H9 (cell line): Measurements from ENCODE around the gene CNDP1. TPM values are rescaled to one million over a fixed set of nuclear protein-coding genes. Genes with fewer than 3 reads are reported as not detected.

Source experiments
- DNase-seq: peaks from one replicate; pipeline ENCODE4 v3.0.0-alpha.2; 2017
- H2AFZ ChIP-seq: one replicate; pipeline ENCODE4 v1.6.1; 2013; ENCODE audit warnings: mild to moderate bottlenecking, low read length, control low read depth, moderate library complexity
- H2AK5ac ChIP-seq: 2 replicates; pipeline ENCODE4 v1.6.1; 2013; ENCODE audit warnings: low read length, control low read depth, mixed read lengths; ENCODE audit not compliant: insufficient read length
- H2BK120ac ChIP-seq: one replicate; pipeline ENCODE4 v1.6.1; 2013; ENCODE audit warnings: low read depth, mild to moderate bottlenecking, low read length, control low read depth, inconsistent platforms; ENCODE audit not compliant: poor library complexity, severe bottlenecking
- H2BK12ac ChIP-seq: 2 replicates; pipeline ENCODE4 v1.6.1; 2013; ENCODE audit warnings: low read length, control low read depth, mixed read lengths, low read depth; ENCODE audit not compliant: insufficient read length
- H2BK15ac ChIP-seq: 2 replicates; pipeline ENCODE4 v1.6.1; 2013; ENCODE audit warnings: low read depth, low read length, control low read depth
- H2BK20ac ChIP-seq: one replicate; pipeline ENCODE4 v1.6.1; 2013; ENCODE audit warnings: low read depth, mild to moderate bottlenecking, low read length, control low read depth, inconsistent platforms; ENCODE audit not compliant: poor library complexity, severe bottlenecking
- H2BK5ac ChIP-seq: 2 replicates; pipeline ENCODE4 v1.6.1; 2013; ENCODE audit warnings: low read length, control low read depth, mixed read lengths; ENCODE audit not compliant: insufficient read length
- H3K14ac ChIP-seq: 2 replicates; pipeline ENCODE4 v1.6.1; 2013; ENCODE audit warnings: low read length, control low read depth; ENCODE audit not compliant: insufficient read depth
- H3K18ac ChIP-seq: 2 replicates; pipeline ENCODE4 v1.6.1; 2013; ENCODE audit warnings: low read depth, mild to moderate bottlenecking, mixed read lengths, low read length, control low read depth; ENCODE audit not compliant: insufficient read length
- H3K23ac ChIP-seq: 2 replicates; pipeline ENCODE4 v1.6.1; 2013; ENCODE audit warnings: low read length, control low read depth, mixed read lengths, low read depth; ENCODE audit not compliant: insufficient read length
- H3K23me2 ChIP-seq: 2 replicates; pipeline ENCODE4 v1.6.1; 2013; ENCODE audit warnings: low read depth, mild to moderate bottlenecking, mixed read lengths, low read length, control low read depth; ENCODE audit not compliant: insufficient read length, poor library complexity, severe bottlenecking
- H3K27ac ChIP-seq: 2 replicates; pipeline ENCODE4 v1.5.1; 2013; ENCODE audit warnings: low read length, control low read depth, mixed read lengths, low read depth; ENCODE audit not compliant: insufficient read length
- H3K27me3 ChIP-seq: 2 replicates; pipeline ENCODE4 v1.6.1; 2013; ENCODE audit warnings: low read length, control low read depth, inconsistent platforms; ENCODE audit not compliant: insufficient read depth
- H3K4ac ChIP-seq: 2 replicates; pipeline ENCODE4 v1.6.1; 2013; ENCODE audit warnings: low read depth, mild to moderate bottlenecking, control low read depth, inconsistent platforms, low read length, moderate library complexity
- H3K4me1 ChIP-seq: 2 replicates; pipeline ENCODE4 v1.6.1; 2013; ENCODE audit warnings: low read length, control low read depth, inconsistent platforms; ENCODE audit not compliant: insufficient read depth
- H3K4me2 ChIP-seq: 2 replicates; pipeline ENCODE4 v1.6.1; 2013; ENCODE audit warnings: low read length, control low read depth, mixed read lengths; ENCODE audit not compliant: insufficient read length, insufficient read depth
- H3K56ac ChIP-seq: 2 replicates; pipeline ENCODE4 v1.6.1; 2013; ENCODE audit warnings: low read depth, mild to moderate bottlenecking, mixed read lengths, low read length, control low read depth; ENCODE audit not compliant: insufficient read length
- H3K79me1 ChIP-seq: 2 replicates; pipeline ENCODE4 v1.6.1; 2013; ENCODE audit warnings: low read depth, mild to moderate bottlenecking, moderate library complexity, low read length, control low read depth, inconsistent platforms; ENCODE audit not compliant: insufficient read depth, poor library complexity, severe bottlenecking
- H3K79me2 ChIP-seq: 2 replicates; pipeline ENCODE4 v1.6.1; 2013; ENCODE audit warnings: low read length, control low read depth, inconsistent platforms; ENCODE audit not compliant: insufficient read depth
- H3K9ac ChIP-seq: 2 replicates; pipeline ENCODE4 v1.6.1; 2013; ENCODE audit warnings: low read length, control low read depth, mixed read lengths; ENCODE audit not compliant: insufficient read length; ENCODE audit errors: extremely low read depth
- H3K9me3 ChIP-seq: one replicate; pipeline ENCODE4 v1.6.1; 2013; ENCODE audit warnings: low read depth, low read length, inconsistent platforms; ENCODE audit not compliant: control insufficient read depth
- H3T11ph ChIP-seq: one replicate; pipeline ENCODE4 v1.6.1; 2013; ENCODE audit warnings: mild to moderate bottlenecking, low read length, control low read depth, inconsistent platforms
- H4K20me1 ChIP-seq: one replicate; pipeline ENCODE4 v1.6.1; 2013; ENCODE audit not compliant: control insufficient read depth, insufficient read length, insufficient read depth
- H4K5ac ChIP-seq: 2 replicates; pipeline ENCODE4 v1.6.1; 2013; ENCODE audit warnings: low read depth, mild to moderate bottlenecking, mixed read lengths, low read length, control low read depth; ENCODE audit not compliant: insufficient read length
- H4K8ac ChIP-seq: replicated peaks from 2 replicates; pipeline ENCODE4 v1.6.1; 2013; ENCODE audit warnings: low read length, control low read depth, mixed read lengths, low read depth; ENCODE audit not compliant: insufficient read length
- H4K91ac ChIP-seq: 2 replicates; pipeline ENCODE4 v1.6.1; 2013; ENCODE audit warnings: low read depth, mild to moderate bottlenecking, moderate library complexity, mixed read lengths, low read length, control low read depth; ENCODE audit not compliant: insufficient read length
- H3K27ac Mint-ChIP-seq, 3 experiments: 2 replicates in 2 of 3; 3 replicates in 1 of 3; pipeline ENCODE4 v1.8.0; 2020 to 2021; ENCODE audit warnings: mixed read lengths in 3 of 3, mild to moderate bottlenecking in 1 of 3, moderate library complexity in 1 of 3
- H3K27me3 Mint-ChIP-seq: 2 replicates; pipeline ENCODE4 v1.8.0; 2021; ENCODE audit warnings: low read depth, mild to moderate bottlenecking, moderate library complexity, mixed read lengths
- H3K36me3 Mint-ChIP-seq, 3 experiments: 2 replicates in 2 of 3; 3 replicates in 1 of 3; pipeline ENCODE4 v1.8.0; 2020 to 2021; ENCODE audit warnings: low read depth in 3 of 3, mixed read lengths in 3 of 3; ENCODE audit not compliant: insufficient read depth in 1 of 3
- H3K4me1 Mint-ChIP-seq, 2 experiments: 2 replicates each; pipeline ENCODE4 v1.8.0; 2020; ENCODE audit warnings: mixed read lengths in 2 of 2
- H3K4me3 Mint-ChIP-seq, 2 experiments: 2 replicates in 1 of 2; 3 replicates in 1 of 2; pipeline ENCODE4 v1.8.0; 2020 to 2021; ENCODE audit warnings: mild to moderate bottlenecking in 2 of 2, mixed read lengths in 2 of 2, moderate library complexity in 1 of 2
- H3K9me3 Mint-ChIP-seq, 2 experiments: 2 replicates in 1 of 2; 3 replicates in 1 of 2; pipeline ENCODE4 v1.8.0; 2020; ENCODE audit warnings: mild to moderate bottlenecking in 2 of 2, mixed read lengths in 2 of 2, moderate library complexity in 1 of 2
- CTCF ChIP-seq: fragments of 200-600 bp; sonication (generic); conservative IDR thresholded peaks from 3 replicates; pipeline ENCODE4 v1.8.0; 2021; ENCODE audit warnings: antibody characterized with exemption, mild to moderate bottlenecking
- WGBS: extraction: QIAGEN DNeasy Blood & Tissue Kit; methylation state at CpG from one replicate; pipeline ENCODE4 v1.1.7; 2013; ENCODE audit warnings: missing lambda C conversion rate, low lambda C conversion rate, mixed read lengths; ENCODE audit not compliant: insufficient read length; ENCODE audit errors: extremely low coverage; 5-methylcytosine and 5-hydroxymethylcytosine counted together
- total RNA-seq: library from RNA; stranded (reverse); gene quantifications from 2 replicates; pipeline ENCODE4 v1.2.1, GENCODE V29; 2021

CNDP1 gene
- total RNA-seq, 1 experiment from 2014 or later: not detected

GRCh38 chr18:74486119-74486849 lies 48.0 kb upstream of the CNDP1 start:
- peak overlapping the region in 1 of 3 experiments; percentile 90; a peak in 1 of 7 replicates for H3K27ac Mint-ChIP-seq

More at GRCh38 chr18:74486119-74486849, 48.0 kb upstream of the CNDP1 start:
- no peak overlapping the region for H4K91ac ChIP-seq
- no peak overlapping the region for H3K27ac ChIP-seq
- WGBS: no CpG with 5 or more reads among the region's 15 CpGs
- TF ChIP-seq CTCF: no peak
- H2BK5ac ChIP-seq: no peak overlapping the region
- H2BK120ac ChIP-seq: no peak overlapping the region
- no peak overlapping the region for H3K23ac ChIP-seq
- no peaks in the 10 kb centered on the region for H3K27me3 Mint-ChIP-seq
- H3K79me1 ChIP-seq: no peaks in the 10 kb centered on the region
- no peaks in the 10 kb centered on the region for H3K4me1 ChIP-seq
- DNase-seq: no peak
- H3K4me3 Mint-ChIP-seq: no peak overlapping the region
- H2BK12ac ChIP-seq: no peak overlapping the region
- H3K9me3 ChIP-seq: no peaks in the 10 kb centered on the region
- H4K20me1 ChIP-seq: no peaks in the 10 kb centered on the region
- H2BK20ac ChIP-seq: no peak overlapping the region
- H2AFZ ChIP-seq: no peak overlapping the region
- no peaks in the 10 kb centered on the region for H3K27me3 ChIP-seq
- no peak overlapping the region for H4K5ac ChIP-seq
- H3K36me3 Mint-ChIP-seq: no peaks in the 10 kb centered on the region
- H3K79me2 ChIP-seq: no peaks in the 10 kb centered on the region; the same call in 1 of the 2 replicates
- H3T11ph ChIP-seq: no peak overlapping the region
- no peak overlapping the region for H3K18ac ChIP-seq
- H3K4me1 Mint-ChIP-seq: peaks cover 0 to 2% of the 10 kb centered on the region in 2 experiments; a peak in 2 of 4 replicates
- H2BK15ac ChIP-seq: no peak overlapping the region
- no peaks in the 10 kb centered on the region for H3K23me2 ChIP-seq
- no peak overlapping the region for H3K4ac ChIP-seq
- H2AK5ac ChIP-seq: no peak overlapping the region
- H3K56ac ChIP-seq: no peak overlapping the region
- no peak overlapping the region for H3K9ac ChIP-seq
- no peak overlapping the region for H3K14ac ChIP-seq
- no peak overlapping the region for H3K4me2 ChIP-seq
- no peaks in the 10 kb centered on the region for H3K9me3 Mint-ChIP-seq
- H4K8ac ChIP-seq: no peak overlapping the region
